Muscle of leg (tissue), 11 donors: ENCODE results near the gene SSBP2. TPM values are rescaled to one million over a fixed set of nuclear protein-coding genes. Genes with fewer than 3 reads are reported as not detected.

Source experiments
- DNase-seq: peaks from one replicate; pipeline ENCODE4 v3.0.0; 2013
- H3K27ac ChIP-seq: one replicate; pipeline ENCODE4 v1.5.1; 2013; ENCODE audit warnings: mild to moderate bottlenecking, low read length, control low read depth
- H3K27me3 ChIP-seq: one replicate; pipeline ENCODE4 v1.6.1; 2013; ENCODE audit warnings: low read length; ENCODE audit not compliant: control insufficient read depth, insufficient read depth
- H3K36me3 ChIP-seq: one replicate; pipeline ENCODE4 v1.6.1; 2013; ENCODE audit warnings: low read length; ENCODE audit not compliant: control insufficient read depth, insufficient read depth
- H3K4me1 ChIP-seq: one replicate; pipeline ENCODE4 v1.6.1; 2013; ENCODE audit warnings: low read length; ENCODE audit not compliant: control insufficient read depth, insufficient read depth
- H3K4me3 ChIP-seq: one replicate; pipeline ENCODE4 v1.5.1; 2013; ENCODE audit warnings: low read length, control low read depth
- H3K9me3 ChIP-seq: replicated peaks from 2 replicates; pipeline ENCODE4 v1.6.1; 2013; ENCODE audit warnings: low read depth, low read length; ENCODE audit not compliant: control insufficient read depth
- WGBS: methylation state at CpG from one replicate; pipeline ENCODE4 v1.1.5; 2013; ENCODE audit warnings: missing lambda C conversion rate; ENCODE audit not compliant: insufficient coverage; 5-methylcytosine and 5-hydroxymethylcytosine counted together
- polyA plus RNA-seq, 8 donors: library from polyadenylated mRNA; unstranded; fragments of 120-200 nt; gene quantifications; one replicate each; pipeline versions ENCODE4 v1.2.1 to v1.2.3, GENCODE V29; 2013; ENCODE audit warnings: inconsistent platforms in 1 of 8, low replicate concordance in 1 of 8; ENCODE audit not compliant: insufficient read length in 8 of 8, insufficient read depth in 1 of 8
- total RNA-seq: library from RNA; stranded (reverse); fragments of 120-200 nt; gene quantifications from one replicate; pipeline ENCODE4 v1.2.4, GENCODE V29; 2013

SSBP2 gene
- total and polyA plus RNA-seq, 9 donors = 40.8 to 57.8 (median 51.9) TPM

DNA sequence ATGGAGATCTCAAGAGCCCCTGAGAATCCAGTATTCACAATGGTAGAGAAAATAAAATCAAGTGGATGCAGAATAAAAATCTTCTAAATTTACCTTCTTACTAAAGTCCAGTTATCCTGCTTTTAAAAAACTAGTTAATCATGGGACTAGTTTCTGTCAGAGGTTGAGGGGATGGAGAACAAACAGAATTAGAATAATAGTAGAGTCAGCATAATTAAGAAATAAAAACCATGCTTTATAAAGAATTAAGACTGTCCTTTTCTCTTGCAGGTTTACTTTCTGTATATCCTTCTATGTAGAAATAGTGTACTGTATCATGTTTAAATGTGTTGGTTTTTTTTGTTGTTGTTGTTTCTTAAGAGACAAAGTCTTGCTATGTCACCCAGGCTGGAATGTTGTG is 380.0 kb downstream of the SSBP2 start:
- Histone ChIP-seq H3K27ac (no peak overlapping the region), H3K4me1 (no peaks in the 10 kb centered on the region), H3K9me3 (no peaks in the 10 kb centered on the region), H3K27me3 (no peaks in the 10 kb centered on the region), H3K4me3 (no peak overlapping the region), H3K36me3 (no peaks in the 10 kb centered on the region)
- DNase-seq = no peak

DNA sequence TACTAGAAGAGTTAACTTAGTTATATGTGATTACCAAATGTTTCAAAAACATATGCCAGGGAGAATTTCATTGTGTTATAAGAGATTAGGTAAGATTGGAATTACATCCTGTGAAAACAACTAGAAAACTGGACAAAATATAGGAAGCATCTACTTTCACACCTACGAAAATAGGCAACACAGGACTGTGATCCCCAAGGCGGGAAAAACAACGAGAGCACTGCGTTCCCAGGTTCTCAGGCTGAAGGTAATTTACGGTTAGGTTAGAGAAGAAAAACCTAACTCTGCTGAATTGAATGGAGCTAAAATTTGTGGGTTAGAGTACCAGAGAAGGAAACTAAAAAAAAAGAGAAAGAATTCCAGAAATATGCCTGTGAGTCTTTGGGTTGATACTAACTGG is 385.4 kb downstream of the SSBP2 start:
- Histone ChIP-seq H3K27me3 (no peaks in the 10 kb centered on the region), H3K27ac (no peak overlapping the region), H3K4me3 (no peak overlapping the region), H3K4me1 (no peaks in the 10 kb centered on the region), H3K36me3 (no peaks in the 10 kb centered on the region), H3K9me3 (no peaks in the 10 kb centered on the region)
- no peak for DNase-seq
- 71% methylated on average over 3 of the region's 5 CpGs for WGBS

- Histone ChIP-seq H3K27ac (no peak overlapping the region), H3K9me3 (no peaks in the 10 kb centered on the region), H3K4me1 (no peaks in the 10 kb centered on the region), H3K4me3 (no peak overlapping the region), H3K36me3 (no peaks in the 10 kb centered on the region), H3K27me3 (no peaks in the 10 kb centered on the region)
- no CpG with 5 or more reads among the region's 4 CpGs for WGBS
- DNase-seq = no peak
Observed at GRCh38 chr5:81363093-81363871, 387.6 kb downstream of the SSBP2 start.

Other genes with a start within 250 kb of the SSBP2 start
- 9.0 TPM for gene ATG10, start 220.9 kb upstream of the SSBP2 start, total RNA-seq
- 10 to 100 TPM in 3 of 8 donors, 1 to 10 TPM in 5; 7.4 to 10.7 (median 9.0) TPM for gene ATG10, start 220.9 kb upstream of the SSBP2 start, polyA plus RNA-seq